Right lobe of liver (tissue), 4 donors: ENCODE data around the gene C11orf58.

ENCODE experiments used
- POLR2A ChIP-seq: fragments of 450-650 bp; IDR thresholded peaks from one replicate; pipeline ENCODE4 v1.6.1; 2017; ENCODE audit warnings: antibody characterized with exemption, mild to moderate bottlenecking
- TF ChIP-seq, protein P1 (sequence below), 4 donors: fragments of 200-600 bp in 3 of 4; fragments of 450-650 bp in 1 of 4; IDR thresholded peaks; one replicate each; pipeline versions ENCODE4 v1.5.1 to v1.8.0; 2016 to 2022; ENCODE audit warnings: antibody characterized with exemption in 4 of 4, mild to moderate bottlenecking in 2 of 4
- donor health status: DM: no; HTN: no; CAD: no.
- donor health status: DM: no; HTN: no; CAD: no.
- donor health status: DM: no; HTN: yes; CAD: no.

DNA sequence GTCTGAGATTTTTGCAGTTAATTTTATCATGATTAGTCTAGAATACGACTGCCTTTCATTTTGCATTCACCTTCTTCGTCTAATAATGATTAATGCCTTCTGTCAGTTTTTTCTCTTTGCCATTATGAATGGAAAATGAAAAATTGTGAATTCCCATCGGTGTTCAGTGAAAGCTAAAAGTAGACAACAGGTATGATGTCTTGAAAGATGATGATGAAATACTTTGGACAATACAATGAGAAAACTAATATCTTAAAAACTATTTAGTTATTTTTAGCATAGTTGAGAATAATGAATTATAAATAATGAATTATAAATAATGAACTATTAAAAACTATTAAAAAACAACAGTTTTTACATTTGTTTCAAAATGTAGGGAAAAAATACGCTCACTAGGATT lies 5.0 kb downstream of the C11orf58 start:
- TF ChIP-seq POLR2A = no peak
- TF ChIP-seq, protein P1, sequence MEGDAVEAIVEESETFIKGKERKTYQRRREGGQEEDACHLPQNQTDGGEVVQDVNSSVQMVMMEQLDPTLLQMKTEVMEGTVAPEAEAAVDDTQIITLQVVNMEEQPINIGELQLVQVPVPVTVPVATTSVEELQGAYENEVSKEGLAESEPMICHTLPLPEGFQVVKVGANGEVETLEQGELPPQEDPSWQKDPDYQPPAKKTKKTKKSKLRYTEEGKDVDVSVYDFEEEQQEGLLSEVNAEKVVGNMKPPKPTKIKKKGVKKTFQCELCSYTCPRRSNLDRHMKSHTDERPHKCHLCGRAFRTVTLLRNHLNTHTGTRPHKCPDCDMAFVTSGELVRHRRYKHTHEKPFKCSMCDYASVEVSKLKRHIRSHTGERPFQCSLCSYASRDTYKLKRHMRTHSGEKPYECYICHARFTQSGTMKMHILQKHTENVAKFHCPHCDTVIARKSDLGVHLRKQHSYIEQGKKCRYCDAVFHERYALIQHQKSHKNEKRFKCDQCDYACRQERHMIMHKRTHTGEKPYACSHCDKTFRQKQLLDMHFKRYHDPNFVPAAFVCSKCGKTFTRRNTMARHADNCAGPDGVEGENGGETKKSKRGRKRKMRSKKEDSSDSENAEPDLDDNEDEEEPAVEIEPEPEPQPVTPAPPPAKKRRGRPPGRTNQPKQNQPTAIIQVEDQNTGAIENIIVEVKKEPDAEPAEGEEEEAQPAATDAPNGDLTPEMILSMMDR (IDR thresholded peaks at IDR 0.05) = no peak
